ENCODE measurements around the gene OR4B1.
"Not testable (repeated sequence)": the region's sequence is repeated elsewhere in the genome, so short reads cannot be mapped to it uniquely, and the experiment has no call there.

Gene OR4B1, protein sequence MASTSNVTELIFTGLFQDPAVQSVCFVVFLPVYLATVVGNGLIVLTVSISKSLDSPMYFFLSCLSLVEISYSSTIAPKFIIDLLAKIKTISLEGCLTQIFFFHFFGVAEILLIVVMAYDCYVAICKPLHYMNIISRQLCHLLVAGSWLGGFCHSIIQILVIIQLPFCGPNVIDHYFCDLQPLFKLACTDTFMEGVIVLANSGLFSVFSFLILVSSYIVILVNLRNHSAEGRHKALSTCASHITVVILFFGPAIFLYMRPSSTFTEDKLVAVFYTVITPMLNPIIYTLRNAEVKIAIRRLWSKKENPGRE

GRCh38 chr11:48216510-48216909 is at the start of gene OR4B1:
TSS of gene OR4B1 (plus strand) at chr11:48216810. CDS start at chr11:48216810, 0 bp downstream.
- no peak for DNase-seq

GRCh38 chr11:48167380-48167779 is 49.2 kb upstream of the OR4B1 start:
- DNase-seq: no peak

DNA sequence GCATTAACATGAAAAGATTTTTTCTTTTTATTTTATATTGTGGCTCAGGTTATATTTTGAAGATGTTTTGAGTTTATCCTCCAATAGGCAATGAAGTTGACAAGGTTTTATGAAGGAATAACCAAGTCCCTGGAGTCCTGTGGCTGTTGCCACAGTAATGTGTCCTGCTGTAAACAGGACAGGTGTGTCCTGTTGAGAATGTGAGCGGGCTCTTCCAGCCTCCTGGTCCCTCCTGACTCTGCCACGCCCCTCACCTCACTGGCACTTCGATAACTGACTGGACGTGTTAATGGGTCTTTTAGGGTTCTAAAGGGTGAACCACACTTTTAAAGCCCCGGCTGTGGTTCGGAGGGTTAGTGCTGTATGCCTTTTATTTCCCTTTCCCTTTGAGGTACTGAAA is 47.8 kb upstream of the OR4B1 start:
- no peak for DNase-seq

- no peak for DNase-seq
These were observed 47.4 kb upstream of the OR4B1 start for GRCh38 chr11:48169259-48169658.

DNA sequence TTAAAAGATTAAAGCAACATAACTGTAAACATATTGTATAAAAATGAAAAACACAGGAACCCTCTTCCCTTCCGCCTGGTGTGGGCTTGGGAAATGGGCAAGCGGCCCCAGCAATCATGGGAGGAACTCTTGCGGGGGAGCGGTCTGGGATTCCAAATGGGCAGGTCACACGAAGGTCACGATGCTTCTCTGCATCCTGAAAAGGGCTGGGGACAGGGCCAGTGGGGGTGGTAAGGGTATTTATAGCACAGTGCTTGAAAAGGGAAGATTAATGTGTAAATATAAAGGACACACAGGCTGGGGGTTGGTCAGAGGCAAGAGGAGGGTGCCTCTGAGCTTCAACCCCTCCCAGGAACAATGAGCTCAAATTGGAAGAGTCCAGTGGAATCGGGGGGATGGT is 46.9 kb upstream of the OR4B1 start:
- DNase-seq: no peak

GRCh38 chr11:48170241-48171233 is 46.1 kb upstream of the OR4B1 start:
- no peak for DNase-seq

DNA sequence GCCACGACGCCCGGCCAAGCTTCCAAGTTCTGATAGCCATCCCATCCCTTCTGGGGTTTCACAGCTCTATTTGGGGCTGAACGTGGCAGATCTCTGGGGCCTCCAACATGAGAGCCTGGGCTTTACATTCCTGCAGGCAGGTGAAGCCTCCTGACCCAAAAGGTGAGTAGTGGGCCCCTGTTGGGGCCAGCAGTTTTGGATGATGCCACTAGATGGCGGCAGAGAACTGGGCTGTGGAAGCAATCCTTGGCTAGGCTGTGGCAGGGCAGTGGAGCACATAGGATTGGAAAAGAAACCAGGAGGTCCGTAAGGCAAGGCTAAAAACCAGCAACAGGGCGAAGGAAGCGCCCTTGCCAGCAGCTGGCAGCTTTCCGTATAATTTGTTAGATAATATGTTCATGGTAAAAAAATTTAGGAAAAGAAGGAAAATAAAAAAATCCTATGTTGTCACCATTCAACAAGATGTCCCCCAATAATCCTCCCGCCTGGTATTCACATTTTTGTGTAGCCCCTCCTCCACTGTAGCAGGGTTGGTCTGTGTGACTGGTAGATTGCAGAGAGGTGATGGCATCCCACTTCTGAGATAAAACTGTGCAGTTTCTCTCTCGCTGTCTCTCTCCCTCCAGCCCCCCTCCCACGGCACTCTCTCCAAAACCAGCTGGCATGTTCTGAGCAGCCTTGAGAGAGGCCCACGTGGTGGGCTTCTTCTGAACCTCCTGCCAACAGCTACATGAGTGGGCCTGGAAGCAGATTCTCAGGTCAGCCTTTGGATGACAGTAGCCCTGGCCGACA is 43.6 kb upstream of the OR4B1 start:
- DNase-seq: peak; percentile 64

- DNase-seq: no peak
These were observed 38.9 kb upstream of the OR4B1 start for GRCh38 chr11:48177661-48178060.

GRCh38 chr11:48180627-48181026 is 36.0 kb upstream of the OR4B1 start:
- DNase-seq: no peak

- no peak for DNase-seq
These were observed 33.6 kb upstream of the OR4B1 start for GRCh38 chr11:48182860-48183526.

DNA sequence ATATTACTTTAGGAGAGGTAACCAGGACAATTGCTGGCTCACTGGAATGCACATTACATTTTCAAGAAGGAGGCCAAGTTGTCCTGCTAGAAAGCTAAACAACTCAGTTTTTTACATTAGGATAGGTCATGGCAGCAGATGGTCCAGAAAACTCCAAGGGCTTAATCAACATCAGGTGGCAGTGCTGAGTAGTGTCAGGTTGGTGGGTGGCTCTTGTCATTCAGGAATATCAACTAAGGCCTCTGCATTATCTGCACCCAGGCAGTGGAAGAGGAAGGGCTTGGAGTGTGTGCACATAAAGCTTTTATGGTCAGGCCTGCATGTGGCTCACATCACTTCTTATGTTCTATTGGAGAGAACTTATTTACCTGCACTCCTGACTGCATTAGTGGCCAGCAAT is 32.2 kb upstream of the OR4B1 start:
- DNase-seq: no peak

- DNase-seq: peak; percentile 37
These were observed 25.5 kb upstream of the OR4B1 start for GRCh38 chr11:48190906-48191654.

- DNase-seq: no peak
These were observed 22.7 kb upstream of the OR4B1 start for GRCh38 chr11:48193876-48194275.

DNA sequence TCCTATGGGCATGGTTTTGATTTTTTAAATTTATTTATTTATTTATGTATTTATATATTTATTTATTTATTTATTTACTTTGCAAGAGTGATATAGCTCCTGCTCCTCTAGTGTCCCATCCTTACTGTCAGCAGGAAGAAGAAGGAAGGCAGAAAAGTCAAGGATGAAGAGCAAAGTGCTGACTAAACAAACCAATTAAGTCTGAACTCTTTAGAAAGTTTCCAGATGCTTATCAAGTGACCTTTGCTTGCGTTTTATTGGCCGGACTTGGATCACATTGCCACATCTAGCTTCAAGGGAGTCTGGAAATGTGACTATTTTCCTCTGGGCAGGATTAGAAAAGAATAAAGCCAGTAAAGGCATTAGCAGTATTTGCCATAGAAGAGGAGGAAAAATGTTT is 8.7 kb upstream of the OR4B1 start:
- no peak for DNase-seq

DNA sequence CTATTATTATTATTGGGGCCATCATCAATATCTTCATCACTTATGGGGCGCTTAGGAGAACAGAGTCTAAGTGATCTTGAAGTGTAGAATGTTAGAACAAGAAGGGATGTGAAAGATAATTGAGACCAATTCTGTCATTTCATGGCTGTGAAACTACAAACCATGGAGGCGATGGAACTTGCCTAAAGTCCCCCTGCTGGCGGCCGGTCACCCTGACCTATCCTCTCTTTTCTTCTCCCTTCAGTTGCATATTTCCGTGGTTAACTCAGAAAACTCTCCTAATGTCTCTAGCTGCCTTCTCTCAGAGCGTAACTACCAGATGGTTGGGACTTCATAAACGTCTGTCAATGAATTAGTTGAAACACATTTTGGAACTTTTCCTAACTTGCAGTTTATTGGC is 6.6 kb upstream of the OR4B1 start:
- DNase-seq: no peak

DNA sequence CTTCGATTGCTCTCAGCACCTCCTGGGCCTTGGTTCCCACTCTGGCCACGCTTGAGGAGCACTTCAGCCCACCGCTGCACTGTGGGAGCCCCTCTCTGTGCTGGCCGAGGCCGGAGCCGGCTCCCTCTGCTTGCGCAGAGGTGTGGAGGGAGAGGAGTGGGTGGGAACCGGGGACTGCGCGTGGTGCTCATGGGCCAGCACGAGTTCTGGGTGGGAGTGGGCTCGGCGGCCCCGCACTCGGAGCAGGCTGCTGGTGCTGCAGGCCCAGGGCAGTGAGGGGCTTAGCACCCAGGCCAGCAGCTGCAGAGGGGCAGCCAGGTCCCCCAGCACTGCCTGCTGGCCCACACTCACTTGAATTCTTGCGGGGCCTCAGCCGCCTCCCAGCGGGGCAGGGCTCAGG is 12.2 kb downstream of the OR4B1 start:
- DNase-seq: no peak

- not testable (repeated sequence) for DNase-seq
These were observed 13.4 kb downstream of the OR4B1 start for GRCh38 chr11:48230057-48230456.

- DNase-seq: no peak
These were observed 21.1 kb downstream of the OR4B1 start for GRCh38 chr11:48237727-48238126.

DNA sequence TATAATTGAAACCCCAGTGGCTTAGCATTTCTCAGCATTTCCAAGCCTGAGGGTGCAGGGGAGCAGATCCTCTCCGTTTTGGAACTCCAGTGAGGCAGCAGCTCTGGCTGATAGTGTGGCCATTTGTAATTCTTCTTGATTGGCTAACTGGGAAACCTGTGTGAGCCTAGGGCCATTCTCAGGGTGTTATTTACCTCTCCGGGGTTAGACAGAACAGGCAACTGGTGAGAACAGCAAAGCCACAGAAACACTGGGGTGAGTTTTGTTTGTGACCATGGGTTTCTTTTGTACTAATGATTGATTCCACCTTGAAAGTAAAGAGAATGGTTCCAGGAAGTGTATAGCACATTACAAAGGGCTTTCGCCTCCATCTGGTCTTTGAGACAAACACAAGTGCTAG is 25.9 kb downstream of the OR4B1 start:
- DNase-seq: no peak

DNA sequence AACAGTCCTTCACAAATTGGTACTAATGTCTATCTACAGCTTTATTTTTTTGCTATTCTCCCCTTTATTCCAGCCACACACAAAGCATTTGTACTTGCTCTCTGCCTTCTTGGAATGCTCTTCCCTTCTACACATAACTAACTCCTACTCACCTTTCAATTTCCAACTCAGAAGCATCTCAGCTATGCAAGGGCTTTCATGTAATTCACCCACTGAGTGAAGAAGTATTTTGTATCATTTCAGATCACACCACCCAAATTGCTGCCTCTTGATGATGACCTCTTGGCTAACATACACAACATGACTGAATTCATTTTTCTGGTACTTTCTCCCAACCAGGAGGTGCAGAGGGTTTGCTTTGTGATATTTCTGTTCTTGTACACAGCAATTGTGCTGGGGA is 28.2 kb downstream of the OR4B1 start, which contains the start of gene OR4X2:
OR4X2 (plus strand) TSS at position 301 of the 400 bp plus-strand sequence; CDS start at position 301, 0 bp downstream.
- DNase-seq: no peak

- DNase-seq: no peak
These were observed 32.3 kb downstream of the OR4B1 start for GRCh38 chr11:48248902-48249301.

GRCh38 chr11:48261600-48261999 is 45.0 kb downstream of the OR4B1 start:
- no peak for DNase-seq

Measured in CD4-positive, alpha-beta T cell treated with Interleukin-17A for 1 hour (primary cell).